Fibroblast of the aortic adventitia (primary cell): Measurements from ENCODE around the gene GTF2I. TPM values are rescaled to one million over a fixed set of nuclear protein-coding genes. Genes with fewer than 3 reads are reported as not detected.
"Not testable (repeated sequence)": the region's sequence is repeated elsewhere in the genome, so short reads cannot be mapped to it uniquely, and the experiment has no call there.

Experiments used
- DNase-seq: peaks from one replicate; pipeline ENCODE4 v3.0.0-alpha.2; 2010; ENCODE audit warnings: low read depth
- H3K4me3 ChIP-seq: 2 replicates; pipeline ENCODE4 v1.5.1; 2011; ENCODE audit warnings: low read depth, mild to moderate bottlenecking, control low read depth, low read length, moderate library complexity
- total RNA-seq: library from RNA; depleted of rRNA; stranded (reverse); fragments of >200 nt; gene quantifications from 2 replicates; pipeline ENCODE4 v1.2.3, GENCODE V29; 2012; ENCODE audit warnings: low replicate concordance
- TF ChIP-seq, protein P1 (sequence below): IDR thresholded peaks from 2 replicates; pipeline ENCODE4 v1.5.1; 2011; ENCODE audit warnings: mild to moderate bottlenecking, low read length, control low read depth, inconsistent platforms; ENCODE audit not compliant: insufficient read depth

The GTF2I gene
- total RNA-seq, 1 donor = 109 TPM

DNA sequence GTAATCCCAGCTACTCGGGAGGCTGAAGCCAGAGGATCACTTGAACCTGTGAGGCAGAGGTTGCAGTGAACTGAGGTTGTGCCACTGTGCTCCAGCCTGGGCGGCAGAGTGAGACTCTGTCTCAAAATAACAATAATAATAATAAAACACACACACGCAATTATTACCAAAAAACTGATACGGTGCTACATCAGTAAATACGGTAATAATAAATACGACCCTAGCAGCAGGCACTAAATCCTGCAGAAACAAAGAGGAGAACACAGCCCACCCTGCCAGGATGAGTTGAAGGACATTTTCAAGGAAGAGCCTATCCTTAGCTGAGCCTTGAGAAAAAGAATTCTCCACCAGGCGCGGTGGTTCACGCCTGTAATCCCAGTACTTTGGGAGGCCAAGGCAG is 34.4 kb upstream of the GTF2I start:
- TF ChIP-seq, protein P1, sequence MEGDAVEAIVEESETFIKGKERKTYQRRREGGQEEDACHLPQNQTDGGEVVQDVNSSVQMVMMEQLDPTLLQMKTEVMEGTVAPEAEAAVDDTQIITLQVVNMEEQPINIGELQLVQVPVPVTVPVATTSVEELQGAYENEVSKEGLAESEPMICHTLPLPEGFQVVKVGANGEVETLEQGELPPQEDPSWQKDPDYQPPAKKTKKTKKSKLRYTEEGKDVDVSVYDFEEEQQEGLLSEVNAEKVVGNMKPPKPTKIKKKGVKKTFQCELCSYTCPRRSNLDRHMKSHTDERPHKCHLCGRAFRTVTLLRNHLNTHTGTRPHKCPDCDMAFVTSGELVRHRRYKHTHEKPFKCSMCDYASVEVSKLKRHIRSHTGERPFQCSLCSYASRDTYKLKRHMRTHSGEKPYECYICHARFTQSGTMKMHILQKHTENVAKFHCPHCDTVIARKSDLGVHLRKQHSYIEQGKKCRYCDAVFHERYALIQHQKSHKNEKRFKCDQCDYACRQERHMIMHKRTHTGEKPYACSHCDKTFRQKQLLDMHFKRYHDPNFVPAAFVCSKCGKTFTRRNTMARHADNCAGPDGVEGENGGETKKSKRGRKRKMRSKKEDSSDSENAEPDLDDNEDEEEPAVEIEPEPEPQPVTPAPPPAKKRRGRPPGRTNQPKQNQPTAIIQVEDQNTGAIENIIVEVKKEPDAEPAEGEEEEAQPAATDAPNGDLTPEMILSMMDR = no peak
- no peak for DNase-seq
- H3K4me3 ChIP-seq = no peak overlapping the region

DNA sequence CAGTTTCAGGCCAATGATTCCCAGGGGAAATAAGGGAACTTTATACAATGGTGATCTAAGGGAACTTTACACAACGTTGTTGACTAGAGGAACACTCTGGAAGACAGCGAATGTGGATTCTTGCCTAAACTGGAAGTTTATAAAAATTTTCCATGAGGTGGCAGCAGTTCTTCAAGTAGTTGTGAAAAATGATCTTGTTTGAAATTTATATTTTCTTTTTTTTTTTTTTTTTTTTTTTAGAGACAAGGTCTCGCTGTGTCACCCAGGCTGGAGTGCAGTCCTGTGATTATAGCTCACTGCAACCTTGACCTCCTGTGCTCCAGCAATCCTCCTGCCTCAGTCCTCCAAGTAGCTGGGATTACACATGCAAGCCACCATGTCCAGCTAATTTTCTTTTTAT is 32.1 kb upstream of the GTF2I start:
- TF ChIP-seq, protein P1 = peak; percentile 31
- peak; percentile 82 for DNase-seq
- H3K4me3 ChIP-seq = no peak overlapping the region

DNA sequence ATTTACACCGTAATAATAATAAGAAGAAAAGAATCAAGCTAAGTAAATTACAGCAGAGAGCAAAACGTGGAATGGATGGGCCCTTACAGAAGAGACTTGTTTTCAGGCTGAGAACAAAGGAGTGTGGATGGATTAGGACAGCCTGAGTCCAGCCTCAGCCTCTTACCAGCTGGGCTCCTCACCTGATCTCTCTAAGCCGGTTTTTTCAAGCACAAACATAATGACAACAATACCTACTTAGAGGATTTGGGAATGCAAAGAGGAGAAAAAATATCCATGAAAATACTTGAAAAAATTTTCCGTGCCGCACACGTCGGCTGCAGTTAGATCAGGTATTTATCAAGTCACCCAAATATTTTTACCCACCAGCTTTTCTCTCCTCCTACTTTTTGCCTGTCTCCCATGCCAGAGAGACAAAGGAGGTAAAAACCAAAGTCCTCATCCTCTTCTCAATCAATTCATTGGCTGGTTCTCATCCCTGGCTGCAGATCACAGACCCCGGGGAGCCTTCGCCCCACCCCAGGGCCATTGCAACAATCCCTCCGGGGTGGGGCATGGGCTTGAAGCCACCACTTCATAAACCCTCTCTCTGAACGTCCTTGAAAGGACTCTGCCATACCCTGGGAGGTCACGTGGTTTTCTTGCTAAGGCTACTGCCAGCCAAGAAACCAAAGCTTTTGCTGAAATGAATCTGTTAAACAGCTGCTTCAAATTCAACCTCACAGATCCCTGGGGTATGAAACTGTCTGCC is 29.7 kb upstream of the GTF2I start:
- peak; percentile 75 for DNase-seq
- TF ChIP-seq, protein P1 = no peak
- no peak overlapping the region for H3K4me3 ChIP-seq

DNA sequence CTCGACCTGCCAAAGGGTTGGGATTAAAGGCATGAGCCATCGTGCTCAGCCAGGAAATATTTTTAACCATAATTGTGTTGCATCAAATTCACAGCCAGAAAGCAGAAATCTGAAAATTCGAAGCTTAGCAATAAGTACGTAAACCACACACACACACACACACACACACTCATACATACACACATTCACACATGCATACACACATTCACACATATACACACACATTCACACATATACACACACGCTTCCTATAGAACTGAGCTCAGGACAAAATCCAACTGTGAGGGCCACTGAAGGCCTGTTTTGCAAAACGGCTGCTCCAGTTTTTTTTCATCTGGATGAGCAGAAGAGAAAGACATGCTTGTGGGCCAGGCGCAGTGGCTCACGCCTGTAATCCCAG is 25.0 kb upstream of the GTF2I start:
- no peak overlapping the region for H3K4me3 ChIP-seq
- TF ChIP-seq, protein P1 = no peak
- DNase-seq = no peak

DNA sequence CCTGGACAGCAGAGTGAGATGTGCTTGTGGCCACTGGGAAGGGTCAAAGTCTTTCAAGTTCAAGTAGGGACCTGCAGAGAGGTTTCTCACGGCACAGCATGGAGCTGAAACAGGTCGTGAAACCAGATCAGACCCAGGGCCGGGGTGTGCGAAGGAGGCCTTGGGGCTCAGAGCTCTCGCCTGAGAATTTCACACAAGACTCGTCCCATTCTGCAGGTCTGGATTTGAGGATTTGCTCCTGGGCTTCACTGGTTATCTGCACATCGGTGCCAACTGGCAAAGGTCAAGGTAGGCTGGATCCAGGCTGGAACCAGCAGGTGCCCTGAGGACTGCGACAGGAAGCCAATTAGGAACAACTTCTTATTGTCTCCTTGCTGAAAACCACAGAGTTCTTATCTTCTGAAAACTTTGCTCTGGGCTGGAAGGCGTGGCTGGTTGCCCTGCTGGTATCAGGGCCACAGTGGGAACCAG is 24.0 kb upstream of the GTF2I start:
- H3K4me3 ChIP-seq = no peak overlapping the region
- no peak for DNase-seq
- TF ChIP-seq, protein P1 = no peak

DNA sequence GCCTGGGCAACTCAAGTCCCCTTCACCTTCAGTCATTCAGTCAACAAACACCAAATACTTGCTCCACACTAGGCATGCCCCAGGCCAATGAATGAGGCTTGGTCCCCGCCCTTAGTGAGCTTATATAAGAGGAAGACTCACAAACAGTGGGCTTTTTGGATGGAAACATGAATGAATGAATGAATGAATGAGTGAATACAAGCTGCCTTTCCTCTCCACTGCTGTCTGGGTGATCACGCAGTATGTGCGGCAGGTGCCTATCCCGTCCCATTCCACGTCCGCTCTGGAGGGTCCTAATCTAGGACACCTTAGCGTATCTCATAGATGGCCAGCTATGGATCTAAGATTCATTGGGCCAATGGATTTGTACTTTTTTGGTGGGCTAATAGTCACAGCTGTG is 19.8 kb upstream of the GTF2I start:
- H3K4me3 ChIP-seq = no peak overlapping the region
- DNase-seq = no peak
- TF ChIP-seq, protein P1 = no peak

DNA sequence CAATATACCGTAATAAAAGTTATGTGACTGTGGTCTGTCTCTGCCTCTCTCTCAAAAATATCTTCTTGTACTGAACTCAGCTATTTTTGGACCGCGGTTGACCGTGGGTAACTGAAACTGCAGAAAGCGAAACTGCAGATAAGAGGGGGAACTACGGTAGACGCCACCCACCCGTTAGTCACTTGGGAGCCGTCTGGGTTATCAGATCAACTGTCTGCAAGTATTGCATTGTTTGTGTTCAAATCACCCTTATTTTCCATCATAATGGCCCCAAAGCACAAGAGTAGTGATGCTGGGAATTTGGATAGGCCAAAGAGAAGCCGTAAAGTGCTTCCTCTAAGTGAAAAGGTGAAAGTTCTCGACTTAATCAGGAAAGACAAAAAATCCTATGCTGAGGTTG is 7.5 kb upstream of the GTF2I start:
- DNase-seq = peak; percentile 64
- peak overlapping the region; percentile 14 for H3K4me3 ChIP-seq

DNA sequence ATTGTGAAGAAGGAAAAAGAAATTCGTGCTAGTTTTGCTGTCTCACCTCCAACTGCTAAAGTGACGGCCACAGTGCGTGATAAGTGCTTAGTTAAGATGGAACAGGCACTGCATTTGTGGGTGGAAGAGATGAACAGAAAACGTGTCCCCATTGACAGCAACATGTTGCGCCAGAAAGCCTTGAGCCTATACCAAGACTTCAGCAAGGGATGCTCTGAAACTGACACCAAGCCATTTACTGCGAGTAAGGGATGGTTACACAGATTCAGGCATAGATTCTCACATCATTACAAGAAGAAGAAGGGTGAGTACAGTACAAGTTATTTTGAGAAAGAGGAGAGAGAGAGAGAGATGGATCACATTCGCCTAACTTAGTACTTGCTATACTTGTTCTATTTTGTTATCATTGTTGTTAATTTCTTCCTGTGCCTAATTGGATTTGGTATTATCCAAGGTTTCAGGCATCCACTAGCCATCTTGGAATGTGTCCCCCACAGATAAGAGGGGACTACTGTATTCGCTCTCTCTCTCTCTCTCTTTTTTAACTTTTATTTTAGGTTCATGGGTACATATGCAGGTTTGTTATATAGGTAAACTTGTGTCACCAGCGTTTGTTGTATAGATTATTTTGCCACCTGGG is 6.9 kb upstream of the GTF2I start:
- not testable (repeated sequence) for H3K4me3 ChIP-seq, DNase-seq

DNA sequence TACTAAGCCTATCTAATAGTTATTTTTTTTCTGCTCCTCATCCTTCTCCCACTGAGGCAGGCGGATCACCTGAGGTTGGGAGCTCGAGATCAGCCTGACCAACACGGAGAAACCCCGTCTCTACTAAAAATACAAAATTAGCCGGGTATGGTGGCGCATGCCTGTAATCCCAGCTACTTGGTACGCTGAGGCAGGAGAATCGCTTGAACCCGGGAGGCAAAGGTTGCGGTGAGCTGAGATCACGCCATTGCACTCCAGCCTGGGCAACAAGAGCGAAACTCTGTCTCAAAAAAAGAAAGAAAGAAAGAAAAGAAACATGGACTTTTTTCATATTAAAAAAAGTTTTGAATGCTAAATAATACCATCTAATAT is 6.4 kb upstream of the GTF2I start:
- not testable (repeated sequence) for H3K4me3 ChIP-seq

More for the DNA sequence above, 6.4 kb upstream of the GTF2I start:
- DNase-seq = not testable (repeated sequence)
